UCSD-AML1 (cell line): ENCODE data around the gene RSBN1L.

Experiments used
- DNase-seq: peaks from one replicate; lab custom pipeline; 2025; ENCODE audit not compliant: unreplicated experiment; lab: John Stamatoyannopoulos, UW

Gene RSBN1L

DNA sequence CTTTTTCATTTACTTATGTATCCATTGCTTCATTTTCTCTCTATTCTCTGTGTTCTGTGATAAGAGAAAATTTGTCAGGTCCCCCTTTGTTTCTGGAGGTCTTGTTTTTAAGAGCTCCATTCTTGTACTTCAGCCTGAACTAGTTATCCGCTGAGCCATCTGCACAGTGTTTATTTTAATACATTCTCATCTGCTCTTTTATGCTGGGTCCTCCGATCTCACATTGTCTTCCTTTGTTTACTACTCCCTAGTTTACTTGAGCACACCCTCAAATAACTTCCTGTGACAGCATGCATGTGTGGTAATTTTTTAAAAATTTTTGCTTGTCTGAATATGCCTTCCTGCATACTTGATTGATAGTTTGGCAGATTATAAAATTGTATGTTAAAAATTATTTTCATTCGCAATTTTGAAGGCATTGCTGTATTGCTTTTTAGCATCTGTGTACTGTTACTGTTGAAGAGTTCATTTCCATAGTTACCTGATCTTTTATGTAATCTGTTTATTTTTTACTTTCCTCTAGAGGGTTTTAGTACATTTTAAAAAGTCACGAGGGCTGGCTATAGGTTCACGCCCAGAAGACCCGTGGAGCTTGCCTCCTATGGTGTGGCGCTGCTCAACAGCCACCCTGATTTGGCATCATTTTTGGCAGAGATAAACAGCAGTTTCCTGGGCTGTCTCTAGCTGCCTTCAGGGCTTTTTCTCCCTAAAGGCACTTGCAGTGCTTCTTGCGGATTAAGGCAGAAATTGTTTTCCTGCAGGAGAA lies 31.9 kb downstream of the RSBN1L start:
- DNase-seq = no peak

DNA sequence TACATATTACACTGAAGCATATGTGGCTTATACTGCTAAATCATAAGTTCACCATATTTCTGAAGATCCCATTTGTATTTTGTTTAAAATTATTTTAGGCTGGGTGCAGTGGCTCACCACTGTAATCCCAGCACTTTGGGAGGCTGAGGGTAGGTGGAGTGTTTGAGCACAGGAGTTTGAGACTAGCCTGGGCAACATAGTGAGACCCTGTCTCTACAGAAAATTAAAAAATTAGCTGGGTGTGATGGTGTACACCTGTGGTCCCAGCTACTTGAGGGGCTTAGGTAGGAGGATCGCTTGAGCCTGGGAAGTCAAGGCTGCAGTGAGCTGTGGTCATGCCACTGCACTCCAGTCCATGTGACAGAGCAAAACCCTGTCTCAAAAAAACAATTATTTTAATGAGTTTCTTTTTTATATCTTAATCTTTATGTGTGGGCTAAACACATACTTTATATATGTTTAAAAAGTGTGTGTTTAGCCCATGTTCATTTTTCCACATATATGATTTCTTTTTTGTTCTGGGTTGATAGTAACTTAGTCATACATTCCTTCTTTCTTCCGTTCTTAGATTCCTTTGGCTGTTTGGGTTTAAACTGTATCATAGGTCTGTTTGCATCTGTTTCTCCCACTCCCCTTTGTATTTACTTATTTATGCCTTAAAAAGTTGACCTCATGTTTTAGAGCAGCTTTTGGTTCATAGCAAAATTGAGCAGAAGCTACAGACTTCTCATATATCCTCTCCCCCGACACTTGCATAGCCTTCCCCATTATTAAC lies 33.5 kb downstream of the RSBN1L start:
- no peak for DNase-seq

DNA sequence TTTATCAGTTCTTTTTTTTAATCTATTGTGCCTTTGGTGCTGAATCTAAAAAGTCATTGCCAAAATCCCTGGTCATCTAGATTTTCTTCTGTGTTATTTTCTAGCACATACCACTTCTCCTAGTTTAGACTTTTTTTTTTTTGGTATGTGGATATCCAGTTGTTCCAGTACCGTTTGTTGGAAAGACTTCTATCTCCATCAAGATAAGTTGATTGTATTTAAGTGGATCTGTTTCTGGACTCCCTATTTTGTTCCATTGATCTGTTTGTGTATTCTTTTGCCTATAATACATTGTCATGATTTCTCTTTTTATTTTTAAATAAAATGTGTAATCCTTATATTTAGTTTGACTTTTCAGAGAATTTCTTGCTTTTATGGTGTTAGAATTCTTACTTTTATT lies 35.5 kb downstream of the RSBN1L start:
- no peak for DNase-seq

DNA sequence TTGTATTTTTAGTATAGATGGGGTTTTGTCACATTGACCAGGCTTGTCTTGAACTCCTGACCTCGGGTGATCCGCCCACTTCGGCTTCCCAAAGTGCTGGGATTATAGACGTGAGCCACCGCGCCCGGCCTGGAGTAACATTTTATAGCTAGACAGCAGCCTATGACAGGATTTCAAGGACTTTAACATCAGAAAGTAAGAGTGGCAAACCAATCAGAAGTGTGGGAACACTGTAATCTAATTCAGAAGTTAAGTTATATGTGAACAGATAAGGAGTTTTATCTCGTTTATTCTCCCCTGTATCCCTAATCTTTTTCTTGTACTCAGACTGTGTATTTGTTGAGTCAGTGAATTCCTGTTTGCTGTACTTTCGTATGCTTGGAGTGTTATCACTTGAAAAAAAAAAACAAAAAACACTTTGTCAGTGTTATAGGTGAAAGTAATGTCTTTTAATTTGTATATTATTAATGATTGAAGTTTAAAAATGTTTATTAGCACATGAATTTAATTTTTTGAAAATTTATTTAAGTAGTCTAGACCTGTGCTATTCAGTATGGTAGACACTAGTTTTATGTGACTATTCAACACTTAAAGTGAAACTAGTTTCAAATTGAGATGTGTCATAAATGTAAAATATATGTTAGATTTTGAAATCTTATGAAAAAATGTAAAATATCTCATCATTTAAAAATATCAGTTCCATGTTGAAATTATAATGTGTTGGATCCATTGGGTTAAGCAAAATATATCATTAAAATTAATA lies 38.6 kb downstream of the RSBN1L start:
- no peak for DNase-seq

DNA sequence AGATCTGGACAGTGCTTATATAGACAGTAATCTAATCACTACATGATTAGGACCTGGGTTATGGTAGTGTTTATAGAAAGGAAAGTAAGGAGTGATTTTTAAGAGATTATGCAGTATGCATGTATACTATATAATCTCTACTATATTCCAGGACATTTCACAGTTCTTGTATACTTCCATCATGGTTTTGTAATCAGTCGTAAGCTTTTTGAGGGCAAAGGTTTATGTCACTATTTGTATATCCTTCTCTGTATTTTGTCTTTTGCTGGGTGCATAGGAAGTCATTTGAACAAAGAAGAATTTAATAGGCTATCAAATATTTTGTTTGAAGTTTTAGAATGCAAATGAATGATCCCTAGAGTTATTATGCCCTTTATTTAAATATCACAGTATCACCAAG lies 39.2 kb downstream of the RSBN1L start:
- DNase-seq = no peak

DNA sequence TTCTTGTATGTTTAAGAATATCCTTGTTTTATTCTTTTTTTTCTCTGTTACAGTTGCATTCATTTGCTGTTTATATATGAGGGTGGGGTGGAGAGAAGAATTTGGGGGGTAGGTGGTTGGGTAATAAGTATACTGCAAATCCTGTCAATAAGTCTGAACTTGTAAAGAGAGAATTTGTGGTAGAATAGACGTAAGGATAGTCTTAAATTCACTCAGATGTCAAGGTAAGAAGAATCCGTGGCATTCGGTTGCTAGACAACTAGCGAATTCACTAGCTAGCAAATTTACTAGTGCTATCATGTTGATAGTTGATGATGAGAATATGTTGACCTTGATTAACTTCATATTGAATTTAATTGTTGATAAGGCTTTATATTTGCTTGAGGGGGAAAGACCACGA lies 40.7 kb downstream of the RSBN1L start:
- DNase-seq = no peak

DNA sequence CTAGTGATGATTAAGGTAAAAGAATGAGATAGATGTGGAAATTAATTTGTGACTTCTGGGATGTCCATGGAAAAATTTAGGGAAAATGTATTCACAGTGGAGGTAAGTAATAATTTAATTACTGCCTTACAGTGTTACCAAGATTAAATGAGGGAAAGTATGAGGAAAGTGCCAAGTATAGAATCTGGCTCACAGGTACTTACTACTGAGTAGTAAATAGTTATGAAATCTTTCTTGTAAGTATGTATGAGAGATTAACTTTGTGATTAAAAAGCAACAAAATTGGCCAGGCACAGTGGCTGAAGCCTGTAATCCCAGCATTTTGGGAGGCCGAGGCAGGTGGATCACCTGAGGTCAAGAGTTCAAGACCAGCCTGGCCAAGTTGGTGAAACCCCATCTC lies 42.1 kb downstream of the RSBN1L start:
- no peak for DNase-seq

DNA sequence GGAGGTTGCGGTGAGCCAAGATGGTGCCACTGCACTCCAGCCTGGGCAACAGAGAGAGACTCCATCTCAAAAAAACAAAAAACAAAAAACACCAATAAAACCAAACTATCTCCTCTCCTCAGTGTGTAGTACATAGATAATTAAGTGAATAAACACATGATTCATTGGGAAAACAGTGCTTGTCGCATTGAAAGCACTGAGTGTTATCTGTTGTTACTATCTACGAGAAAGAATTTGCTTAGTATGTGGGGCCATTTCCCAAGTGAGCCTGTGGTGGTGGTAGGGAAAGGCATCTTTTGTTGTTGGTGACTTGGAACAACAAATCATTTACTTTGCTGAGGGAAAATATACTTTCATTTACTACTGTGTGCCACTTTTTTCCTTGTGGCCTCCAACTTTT lies 42.6 kb downstream of the RSBN1L start:
- DNase-seq = no peak

DNA sequence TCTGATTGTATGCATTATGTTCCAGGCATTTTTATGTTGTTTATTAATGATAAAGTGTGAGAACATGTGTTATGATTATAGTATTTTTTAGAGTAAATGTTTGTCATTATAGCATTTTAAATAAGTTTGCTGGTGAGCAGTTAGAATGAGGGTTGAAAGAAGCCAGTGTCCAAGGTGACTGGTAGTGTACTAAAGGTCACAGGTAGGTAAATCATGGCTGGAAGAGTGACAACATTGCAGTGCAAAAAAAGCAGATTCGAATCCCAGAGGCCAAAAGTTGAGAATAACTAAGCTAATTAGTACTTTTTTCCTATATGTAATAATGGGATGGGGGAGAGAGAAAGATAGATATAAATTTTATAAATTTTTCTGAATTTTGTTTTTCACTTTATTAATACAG lies 44.0 kb downstream of the RSBN1L start:
- no peak for DNase-seq

DNA sequence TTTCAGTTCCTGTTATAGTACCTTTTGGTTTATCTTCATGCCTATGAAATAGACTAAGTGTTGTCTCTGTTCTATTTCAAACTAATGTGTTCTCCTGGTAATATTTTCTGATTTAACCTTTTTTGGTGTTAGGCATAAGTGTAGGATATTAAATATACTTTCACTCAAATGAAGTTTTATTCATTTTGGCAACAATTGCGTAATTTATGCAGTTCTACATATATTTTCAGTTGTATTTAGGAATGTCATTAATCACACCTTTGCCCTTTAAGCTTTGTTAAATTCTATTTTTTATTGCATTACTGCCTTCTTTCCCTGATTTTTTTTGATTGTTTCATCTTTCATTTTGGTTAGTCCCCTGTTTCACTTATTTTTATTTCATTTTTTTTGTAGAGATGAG lies 47.3 kb downstream of the RSBN1L start:
- DNase-seq = no peak

DNA sequence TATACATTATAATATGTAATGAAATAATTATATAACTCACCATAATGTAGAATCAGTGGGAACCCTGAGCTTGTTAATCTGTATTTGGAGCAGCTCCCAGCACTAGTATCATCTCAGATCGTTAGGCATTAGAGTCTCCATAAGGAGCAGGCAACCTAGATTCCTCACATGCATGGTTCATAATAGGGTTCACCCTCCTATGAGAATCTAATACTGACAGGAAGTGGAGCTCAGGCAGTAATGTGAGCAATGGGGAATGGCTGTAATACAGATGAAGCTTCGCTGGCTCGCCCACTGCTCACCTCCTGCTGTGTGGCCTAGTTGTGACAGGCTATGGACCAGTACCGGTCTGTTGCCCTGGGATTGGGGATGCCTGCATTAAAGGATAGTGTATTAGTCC lies 49.5 kb downstream of the RSBN1L start:
- no peak for DNase-seq

DNA sequence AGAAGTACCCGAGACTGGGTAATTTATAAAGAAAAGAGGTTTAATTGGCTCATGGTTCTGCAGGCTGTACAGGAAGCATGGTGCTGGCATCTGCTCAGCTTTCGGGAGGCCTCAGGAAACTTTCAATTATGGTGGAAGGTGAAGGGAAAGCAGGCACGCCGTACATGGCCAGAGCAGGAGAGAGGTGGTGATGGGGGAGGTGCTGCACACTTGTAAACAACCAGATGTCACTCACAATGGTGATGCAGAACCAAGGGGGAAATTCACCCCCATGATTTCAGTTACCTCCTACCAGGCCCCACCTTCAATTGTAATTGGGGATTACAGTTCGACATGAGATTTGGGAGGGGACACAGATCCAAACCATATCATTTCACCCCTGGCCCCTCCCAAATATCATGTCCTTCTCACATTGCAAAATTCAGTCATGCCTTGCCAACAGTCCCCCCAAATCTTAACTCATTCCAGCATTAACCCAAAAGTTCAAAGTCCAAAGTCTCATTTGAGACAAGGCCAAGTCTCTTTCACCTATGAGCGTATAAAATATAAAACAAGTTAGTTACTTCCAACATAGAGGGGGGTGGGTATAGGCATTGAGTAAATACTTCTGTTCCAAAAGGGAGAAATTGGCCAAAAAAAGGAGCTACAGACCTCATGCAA lies 50.0 kb downstream of the RSBN1L start:
- no peak for DNase-seq

DNA sequence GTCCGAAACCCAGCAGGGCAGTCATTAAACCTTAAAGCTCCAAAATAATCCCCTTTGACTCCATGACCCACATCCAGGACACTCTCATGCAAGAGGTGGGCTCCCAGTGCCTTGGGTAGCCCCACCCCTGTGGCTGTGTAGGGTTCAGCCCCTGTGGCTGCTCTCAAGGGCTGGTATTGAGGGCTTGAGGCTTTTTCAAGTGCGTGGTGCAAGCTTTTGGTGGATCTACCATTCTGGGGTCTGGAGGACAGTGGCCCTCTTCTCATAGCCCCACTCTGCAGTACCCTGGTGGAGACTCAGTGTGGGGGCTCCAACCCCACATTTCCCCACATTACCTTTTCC lies 50.5 kb downstream of the RSBN1L start:
- DNase-seq = no peak

DNA sequence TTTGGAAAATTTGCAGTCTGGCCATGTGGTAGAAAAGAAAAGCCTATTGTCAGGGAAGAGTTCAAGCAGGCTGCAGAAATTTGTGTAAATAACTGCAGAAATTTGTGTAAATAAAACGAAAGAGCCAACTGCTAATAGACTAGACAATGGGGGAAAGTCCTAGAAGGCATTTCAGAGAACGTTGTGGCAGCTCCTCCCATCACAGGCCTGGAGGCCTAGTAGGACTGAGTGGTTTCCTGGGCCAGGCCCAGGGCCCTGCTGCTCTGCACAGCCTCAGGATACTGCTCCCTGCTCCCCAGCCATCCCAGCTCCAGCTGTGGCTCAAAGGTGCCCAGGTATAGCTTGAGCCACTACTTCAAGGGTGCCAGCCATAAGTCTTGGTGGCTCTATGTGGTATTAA lies 50.9 kb downstream of the RSBN1L start:
- no peak for DNase-seq

DNA sequence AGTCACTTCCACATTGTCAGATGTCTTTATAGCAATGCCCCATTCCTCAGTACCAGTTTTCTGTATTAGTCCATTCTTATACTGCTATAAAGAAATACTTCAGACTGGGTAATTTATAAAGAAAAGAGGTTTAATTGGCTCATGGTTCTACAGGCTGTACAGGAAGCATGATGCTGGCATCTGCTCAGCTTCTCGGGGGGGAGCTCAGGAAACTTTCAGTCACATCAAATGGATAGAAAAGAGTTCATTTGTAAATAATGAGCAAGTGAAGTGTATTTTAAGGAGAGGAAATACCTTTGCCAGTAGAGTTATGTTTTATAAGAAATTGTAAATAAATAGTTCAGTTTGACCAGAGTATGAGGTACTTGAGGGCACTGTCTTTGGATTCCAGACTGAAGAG lies 51.5 kb downstream of the RSBN1L start:
- no peak for DNase-seq

DNA sequence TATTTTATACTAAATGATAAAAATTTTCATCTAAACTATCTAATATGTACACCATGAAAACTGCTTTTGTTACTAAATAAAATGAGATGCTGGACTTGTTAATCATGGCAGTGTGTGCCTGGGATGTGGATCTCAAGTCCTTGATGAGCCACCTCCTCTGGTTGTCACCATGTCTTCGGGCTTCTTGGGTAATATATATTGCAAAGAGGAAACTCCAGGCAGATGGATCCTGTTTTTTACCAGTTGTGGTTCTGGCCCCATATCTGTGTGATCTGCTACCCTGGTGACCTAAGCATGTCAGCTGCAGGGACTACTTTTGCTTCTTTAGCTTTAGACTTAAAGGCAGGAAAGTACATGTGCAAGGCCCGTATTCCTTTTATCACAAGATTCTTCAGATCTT lies 55.8 kb downstream of the RSBN1L start:
- peak; percentile 24 for DNase-seq

DNA sequence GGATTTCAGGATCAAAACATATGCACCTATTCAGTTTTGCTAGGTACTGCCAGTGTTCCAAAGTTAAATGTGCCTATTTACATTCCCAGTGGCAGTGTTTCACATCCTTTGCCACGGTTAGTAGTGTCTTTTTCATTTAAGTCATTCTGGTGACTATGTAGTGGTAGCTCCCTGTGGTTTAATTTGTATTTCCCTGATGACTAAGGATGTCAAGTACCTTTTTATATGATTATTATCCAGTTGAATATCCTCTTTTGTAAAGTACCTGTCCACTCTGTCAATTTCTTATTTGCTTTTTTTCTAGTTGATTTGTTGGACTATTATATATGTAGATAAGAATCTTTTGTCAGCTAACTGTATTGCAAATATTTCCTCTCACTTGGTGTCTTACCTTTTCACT lies 56.9 kb downstream of the RSBN1L start:
- DNase-seq = no peak

DNA sequence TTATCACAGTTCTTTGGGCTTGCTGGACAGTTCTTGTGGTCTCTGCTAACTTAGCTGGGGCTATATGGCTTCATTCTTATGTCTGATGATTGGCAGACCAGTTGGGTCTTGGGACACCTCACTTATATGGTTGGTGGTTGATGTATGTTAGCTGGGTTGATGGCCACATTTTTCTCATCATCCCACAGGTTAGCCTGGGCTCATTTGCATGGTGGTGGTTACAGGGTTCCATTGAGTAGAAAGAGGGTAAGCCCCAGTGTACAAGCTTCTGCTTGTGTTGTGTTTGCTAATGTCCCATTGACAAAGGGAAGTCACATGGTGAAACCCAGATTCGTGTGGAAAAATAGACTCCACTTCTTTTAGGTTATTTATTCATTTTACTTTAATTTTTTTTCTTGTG lies 61.3 kb downstream of the RSBN1L start:
- no peak for DNase-seq

DNA sequence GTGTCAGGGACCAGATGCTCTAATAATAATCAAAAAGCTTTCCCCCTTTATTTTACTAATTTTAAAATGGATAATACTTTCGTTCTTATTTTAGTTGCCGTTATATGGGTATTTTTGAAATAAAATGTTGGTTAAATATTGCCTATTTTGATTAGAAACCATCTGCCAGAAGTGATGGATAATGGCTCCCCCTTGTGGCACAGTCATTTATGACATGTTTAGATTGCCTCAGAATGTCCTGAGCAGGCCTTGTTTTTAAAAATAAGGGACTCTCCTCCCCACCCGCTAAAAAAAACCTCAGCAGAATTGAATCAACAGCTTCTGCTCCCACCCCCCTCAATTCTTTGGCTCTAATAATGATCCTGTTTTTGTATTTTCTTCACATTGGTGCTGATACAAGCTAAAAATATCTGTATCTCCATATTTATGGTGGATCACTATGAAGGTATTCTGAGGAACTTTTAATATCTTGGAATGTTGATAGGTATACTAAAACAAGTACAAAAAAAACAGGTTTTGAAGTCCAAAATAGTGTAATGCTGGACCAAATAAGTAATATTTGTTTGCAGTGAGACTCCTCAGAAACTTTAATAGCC lies 63.1 kb downstream of the RSBN1L start:
- DNase-seq = no peak

DNA sequence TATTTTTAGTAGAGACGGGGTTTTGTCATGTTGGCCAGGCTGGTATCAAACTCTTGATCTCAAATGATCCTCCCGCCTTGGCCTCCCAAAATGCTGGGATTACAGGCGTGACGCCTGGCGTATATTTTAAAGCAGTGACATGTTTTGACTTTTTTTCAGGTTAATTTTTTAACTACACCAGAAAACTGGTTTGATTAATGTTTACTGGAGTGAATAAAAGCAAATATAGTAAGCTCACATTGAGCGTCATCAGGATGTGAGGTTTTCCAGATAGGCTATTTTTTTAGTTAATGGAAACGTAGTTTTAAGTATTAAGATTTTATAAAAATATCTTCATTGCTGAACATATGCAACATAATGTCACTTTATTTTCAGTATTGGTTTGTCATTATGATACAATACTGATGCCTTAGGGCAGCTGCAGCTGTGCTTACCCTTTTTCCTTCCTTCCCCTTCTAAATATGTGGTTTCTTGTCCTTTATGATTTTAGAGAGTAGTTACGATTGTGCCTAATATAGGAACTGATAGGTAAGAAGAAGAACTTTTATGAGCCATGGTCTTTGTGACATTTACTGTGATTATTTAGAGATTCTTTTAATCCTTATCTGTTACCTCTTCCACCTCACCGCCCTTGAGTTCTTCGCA lies 64.7 kb downstream of the RSBN1L start:
- no peak for DNase-seq

DNA sequence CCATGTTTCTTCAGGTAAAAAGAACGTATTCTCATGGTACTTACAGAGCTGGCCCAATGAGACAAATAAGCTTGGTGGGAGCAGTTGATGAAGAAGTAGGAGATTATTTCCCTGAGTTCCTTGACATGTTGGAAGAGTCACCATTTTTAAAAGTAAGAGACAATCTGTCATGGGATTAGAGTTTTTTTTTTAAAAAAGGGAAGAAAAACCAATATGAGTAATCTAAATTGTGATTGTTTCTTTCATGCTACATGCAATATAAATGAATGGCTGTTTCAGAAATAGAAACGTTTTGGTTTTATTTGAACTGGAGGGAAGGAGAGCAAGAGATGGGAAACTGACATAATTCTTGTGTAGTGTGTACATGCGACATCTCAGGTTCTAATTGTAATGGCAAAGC lies 69.2 kb downstream of the RSBN1L start:
- DNase-seq = no peak
